GM21381 (cell line): ENCODE data around the gene HMX3.

Experiments used
- ATAC-seq: cut with Tn5 transposase; IDR thresholded peaks from one replicate; pipeline ENCODE4 v1.9.1; 2021; ENCODE audit warnings: mild to moderate bottlenecking, moderate library complexity; ENCODE audit not compliant: unreplicated experiment

HMX3 gene

GRCh38 chr10:123147635-123148413 is 12.1 kb downstream of the HMX3 start, which contains the start of gene HMX2:
Gene HMX2, plus strand, starts transcription at chr10:123148136. Its CDS starts 243 bp downstream, at chr10:123148379.
- ATAC-seq: no peak

- no peak for ATAC-seq
Observed at GRCh38 chr10:123148414-123149161, 12.8 kb downstream of the HMX3 start.

- no peak for ATAC-seq
Observed at GRCh38 chr10:123149162-123149567, 13.4 kb downstream of the HMX3 start.

- ATAC-seq: no peak
Observed at GRCh38 chr10:123149568-123150270, 13.9 kb downstream of the HMX3 start.

GRCh38 chr10:123150271-123150985 is 14.7 kb downstream of the HMX3 start:
- ATAC-seq: no peak

- no peak for ATAC-seq
Observed at GRCh38 chr10:123150986-123151736, 15.4 kb downstream of the HMX3 start.

- ATAC-seq: no peak
Observed at GRCh38 chr10:123151737-123152135, 16.0 kb downstream of the HMX3 start.

- ATAC-seq: no peak
Observed at GRCh38 chr10:123153486-123154091, 17.8 kb downstream of the HMX3 start.

GRCh38 chr10:123154092-123154710 is 18.4 kb downstream of the HMX3 start, which contains the start of gene BUB3:
Gene BUB3, plus strand, starts transcription at chr10:123154402. Its CDS starts 516 bp downstream, at chr10:123154918.
- peak; percentile 89 for ATAC-seq

GRCh38 chr10:123154711-123155505 is 19.1 kb downstream of the HMX3 start:
- ATAC-seq: peak; percentile 53

- ATAC-seq: no peak
Observed at GRCh38 chr10:123156078-123156477, 20.3 kb downstream of the HMX3 start.

- no peak for ATAC-seq
Observed at GRCh38 chr10:123157210-123157609, 21.4 kb downstream of the HMX3 start.

GRCh38 chr10:123158682-123159081 is 22.9 kb downstream of the HMX3 start:
- ATAC-seq: no peak

GRCh38 chr10:123160311-123160980 is 24.7 kb downstream of the HMX3 start:
- no peak for ATAC-seq

GRCh38 chr10:123164319-123164718 is 28.5 kb downstream of the HMX3 start:
- ATAC-seq: no peak

GRCh38 chr10:123165445-123166072 is 29.8 kb downstream of the HMX3 start:
- ATAC-seq: no peak

GRCh38 chr10:123166618-123167017 is 30.8 kb downstream of the HMX3 start:
- no peak for ATAC-seq
